ENCODE results near the gene HIP1R.

GRCh38 chr12:122862872-122863701 lies 27.8 kb downstream of the HIP1R start:
- TF ChIP-seq EZH2 (IDR thresholded peaks at IDR 0.05; ENCODE audit: insufficient read depth, poor library complexity, severe bottlenecking) (no peak), EZH2phosphoT487 (IDR thresholded peaks at IDR 0.05; ENCODE audit: insufficient read depth, low read depth) (no peak)

Data from GM23248 (cell line).